GM10248 (cell line): ENCODE measurements around the gene SLC5A1.

Experiments used
- CTCF ChIA-PET: fragments of 300-600 bp; sonication (Branson Sonifier 250); formaldehyde crosslinking; extraction: SDS; loops from one replicate; lab custom pipeline; 2021; ENCODE audit warnings: antibody characterized with exemption; lab: Yijun Ruan, JAX
- POLR2A ChIA-PET: fragments of 350-650 bp; sonication (Branson Sonifier 250); formaldehyde crosslinking; extraction: SDS; loops from one replicate; lab custom pipeline; 2020; ENCODE audit warnings: antibody characterized with exemption; lab: Yijun Ruan, JAX
- DNase-seq: peaks from one replicate; pipeline ENCODE4 v3.0.0; 2012; ENCODE audit errors: extremely low spot score
- CTCF ChIP-seq: IDR thresholded peaks from 2 replicates; pipeline ENCODE4 v1.5.1; 2012; ENCODE audit warnings: mild to moderate bottlenecking, low read depth; ENCODE audit errors: extremely low read depth, missing control alignments, control extremely low read depth

The SLC5A1 gene

GRCh38 chr22:32024796-32025195 lies 18.3 kb upstream of the SLC5A1 start:
- no peak for DNase-seq
- POLR2A ChIA-PET = no interaction called here
- TF ChIP-seq CTCF = no peak
- CTCF ChIA-PET = no interaction called here

DNA sequence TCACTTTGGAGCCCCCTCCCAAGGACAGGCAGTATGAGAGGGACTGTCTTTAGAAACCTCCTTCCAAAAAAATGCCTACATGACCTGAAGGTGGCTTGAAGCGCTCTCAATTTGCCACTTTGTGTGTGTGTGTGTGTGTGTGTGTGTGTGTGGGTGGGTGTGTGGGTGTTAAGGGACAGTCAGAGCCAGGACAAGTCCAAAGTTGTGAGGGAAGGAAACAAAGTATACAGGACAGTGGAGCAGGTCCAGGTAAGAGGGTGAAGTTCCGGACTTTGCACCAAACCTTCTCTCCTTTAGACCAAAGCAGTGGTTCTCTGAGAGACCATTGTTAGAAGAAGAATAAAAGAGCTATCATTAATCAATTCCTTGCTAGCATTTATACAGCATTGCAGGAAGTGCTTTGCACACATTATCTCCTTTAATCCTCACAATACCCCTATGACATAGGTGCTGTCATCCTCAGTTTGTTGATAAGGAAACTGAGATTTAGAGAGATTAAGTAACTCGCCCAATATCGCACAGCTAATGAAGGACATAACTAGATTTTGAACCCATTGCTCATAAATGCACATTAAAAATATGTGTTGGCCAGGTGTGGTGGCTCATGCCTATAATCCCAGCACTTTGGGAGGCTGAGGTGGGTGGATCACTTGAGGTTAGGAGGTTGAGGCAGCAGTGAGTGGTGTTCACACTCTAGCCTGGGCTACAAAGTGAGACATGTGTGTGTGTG lies 12.4 kb upstream of the SLC5A1 start:
- TF ChIP-seq CTCF = no peak
- no peak for DNase-seq
- CTCF ChIA-PET = interaction anchor here (0.8 to 0.9 kb wide), 2 partner anchors 13 to 17 kb away, joined by 3 read pairs; no protein-coding TSS in a partner anchor
- POLR2A ChIA-PET = no interaction called here

- ChIA-PET POLR2A (no interaction called here), CTCF (interaction anchor here (0.8 to 1.0 kb wide), 3 partner anchors 14 to 23 kb away, joined by 3 to 4 read pairs (median 3); no protein-coding TSS in a partner anchor)
- DNase-seq = no peak
- no peak for TF ChIP-seq CTCF
Measured at GRCh38 chr22:32031466-32031865, 11.6 kb upstream of the SLC5A1 start.

GRCh38 chr22:32034275-32034674 lies 8.8 kb upstream of the SLC5A1 start:
- ChIA-PET POLR2A (no interaction called here), CTCF (no interaction called here)
- no peak for TF ChIP-seq CTCF
- DNase-seq = no peak

GRCh38 chr22:32037236-32037635 lies 5.8 kb upstream of the SLC5A1 start:
- ChIA-PET POLR2A (no interaction called here), CTCF (no interaction called here)
- no peak for TF ChIP-seq CTCF
- no peak for DNase-seq

DNA sequence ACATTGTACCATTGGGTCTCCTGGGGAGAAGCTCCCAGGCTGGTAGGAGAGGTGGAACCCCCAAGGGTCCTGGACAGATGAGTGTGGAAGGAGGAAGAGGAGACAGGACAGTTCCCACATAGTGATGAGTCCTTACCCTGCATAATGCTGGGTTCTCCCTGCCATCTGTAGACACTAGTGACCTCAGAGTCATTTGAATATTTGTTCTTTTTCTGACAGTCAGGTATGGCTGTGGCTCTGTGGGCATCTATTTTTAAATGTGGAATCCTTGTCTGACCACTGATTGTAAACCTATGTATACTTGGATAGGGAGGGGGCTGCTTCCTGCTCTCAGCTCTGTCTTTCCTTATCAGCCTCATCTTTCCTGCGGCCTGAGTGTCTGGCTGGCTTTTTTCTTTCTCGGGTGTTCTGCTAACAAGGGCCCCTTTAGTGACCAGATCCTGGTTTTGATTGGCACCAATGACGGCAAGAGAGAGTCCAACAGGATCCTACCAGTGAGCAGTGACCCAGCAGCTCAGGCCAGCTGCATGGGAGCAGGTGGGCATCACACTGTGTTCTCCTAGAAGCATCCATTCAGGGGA lies 2.6 kb upstream of the SLC5A1 start:
- no peak for TF ChIP-seq CTCF
- ChIA-PET CTCF (interaction anchor here (1.1 to 1.3 kb wide), 3 partner anchors 11 to 70 kb away, joined by 3 to 4 read pairs (median 3); no protein-coding TSS in a partner anchor), POLR2A (no interaction called here)
- no peak for DNase-seq
